Occipital lobe (tissue), 2 donors: ENCODE data around the gene MED27. TPM values are rescaled to one million over a fixed set of nuclear protein-coding genes. Genes with fewer than 3 reads are reported as not detected.

Source experiments
- DNase-seq: peaks from one replicate; lab custom pipeline; 2025; lab: John Stamatoyannopoulos, UW
- total RNA-seq: library from RNA; depleted of rRNA; stranded (reverse); fragments of >200 nt; gene quantifications from one replicate; pipeline ENCODE4 v1.2.3, GENCODE V29; 2014

MED27 gene
- total RNA-seq, 1 donor from 2014 or later, result 11.5 TPM

DNA sequence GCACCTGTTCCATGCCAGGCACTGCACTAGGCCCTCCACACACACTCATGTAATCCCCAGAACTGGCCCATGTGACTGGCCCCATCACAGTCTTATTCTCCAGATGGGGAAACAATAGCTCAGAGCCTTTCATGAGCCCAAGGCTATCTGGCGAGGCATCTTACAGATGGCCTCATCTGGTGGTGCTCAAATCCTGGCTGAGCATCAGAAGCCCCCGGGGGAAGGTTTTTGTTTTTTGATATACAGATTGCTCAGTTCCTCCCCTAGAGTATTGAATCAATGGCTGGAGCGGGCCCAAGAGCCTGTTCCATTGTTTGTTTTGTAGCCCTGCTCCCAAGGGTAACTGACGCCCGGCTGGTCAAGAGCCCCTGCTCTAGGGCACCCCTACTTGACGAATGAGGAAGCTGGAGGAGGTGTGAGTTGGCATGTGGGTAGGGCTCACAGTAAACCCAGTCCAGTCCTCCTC is 194.5 kb downstream of the MED27 start:
- DNase-seq, result no peak

- DNase-seq, result no peak
Measured at GRCh38 chr9:131884222-131884621, 195.4 kb downstream of the MED27 start.

DNA sequence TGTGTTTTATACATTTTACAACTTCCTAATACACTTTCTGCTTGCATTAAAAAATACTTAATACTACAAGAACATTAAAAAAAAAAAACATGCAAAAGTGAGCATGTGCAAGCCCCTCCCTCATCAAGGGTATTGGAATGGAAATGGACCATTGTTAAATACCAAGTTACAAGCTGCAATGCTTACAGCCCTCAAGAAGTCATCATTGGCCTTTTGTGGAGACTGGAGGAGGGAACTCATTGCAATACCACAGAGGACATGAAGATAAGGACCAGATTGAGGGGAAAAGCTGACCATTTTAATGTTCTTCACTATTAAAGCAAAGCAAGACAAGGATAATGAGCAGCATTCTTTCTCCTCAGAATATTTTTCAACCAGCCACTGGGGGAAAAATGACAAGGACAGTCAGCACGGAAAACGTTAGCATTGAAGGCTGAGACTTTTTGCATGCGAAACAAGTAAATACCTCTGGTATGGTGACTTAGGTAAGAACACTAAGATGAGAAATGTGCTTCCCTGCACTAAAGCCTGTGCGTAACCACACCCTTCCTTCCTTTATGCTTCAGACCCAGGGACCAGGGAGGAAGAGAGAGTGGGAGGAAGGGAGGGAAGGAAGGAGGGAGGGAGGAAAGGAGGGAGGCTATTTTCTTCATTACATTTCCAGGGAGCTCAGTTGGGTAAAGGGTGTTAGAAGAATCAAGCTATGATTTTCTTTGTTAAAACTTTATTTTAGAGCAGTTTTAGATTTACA is 198.7 kb downstream of the MED27 start:
- no peak for DNase-seq

DNA sequence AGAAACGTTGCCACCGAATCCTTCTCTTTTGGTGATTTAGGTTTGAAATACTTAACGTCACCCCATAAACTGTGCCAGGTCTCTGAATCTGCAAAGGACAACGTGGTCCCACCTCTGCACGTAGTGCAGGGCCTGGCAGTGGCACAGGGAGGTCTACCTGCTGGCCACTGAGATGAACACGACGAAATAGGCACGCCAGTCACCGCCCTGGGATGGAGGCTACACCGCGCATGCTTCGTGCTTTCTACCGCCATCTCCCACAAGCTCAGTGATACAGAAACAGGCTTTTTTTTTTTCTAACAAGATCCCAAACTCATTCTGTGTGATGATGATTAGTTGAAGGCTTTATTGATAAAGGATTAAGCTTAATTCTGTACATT is 199.8 kb downstream of the MED27 start:
- DNase-seq, result no peak

GRCh38 chr9:131879181-131879910 is 200.3 kb downstream of the MED27 start:
- DNase-seq, result no peak

GRCh38 chr9:131876486-131876885 is 203.2 kb downstream of the MED27 start:
- DNase-seq, result no peak

GRCh38 chr9:131875828-131876485 is 203.7 kb downstream of the MED27 start:
- DNase-seq, result no peak

- no peak for DNase-seq
Measured at GRCh38 chr9:131874916-131875670, 204.6 kb downstream of the MED27 start.

DNA sequence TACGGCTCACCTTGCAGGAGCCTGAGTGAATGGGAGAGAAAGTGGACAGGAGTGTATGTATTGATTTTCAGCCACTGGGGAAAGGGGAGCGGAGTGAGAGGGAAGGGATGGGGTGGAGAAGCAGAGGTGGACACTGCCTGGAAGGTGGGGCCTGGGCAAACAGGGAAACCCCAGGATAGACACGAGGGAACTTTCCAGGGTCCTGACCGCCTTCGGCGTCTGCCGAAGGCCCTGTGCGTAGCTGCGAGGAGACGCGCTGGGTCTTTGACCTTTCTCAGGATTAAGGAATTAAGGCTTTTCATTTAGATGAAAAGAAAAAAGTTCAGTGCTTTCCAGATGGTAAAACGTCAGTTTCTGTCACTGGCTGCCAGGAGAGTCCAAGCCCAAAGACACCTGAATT is 205.2 kb downstream of the MED27 start:
- DNase-seq, result no peak

DNA sequence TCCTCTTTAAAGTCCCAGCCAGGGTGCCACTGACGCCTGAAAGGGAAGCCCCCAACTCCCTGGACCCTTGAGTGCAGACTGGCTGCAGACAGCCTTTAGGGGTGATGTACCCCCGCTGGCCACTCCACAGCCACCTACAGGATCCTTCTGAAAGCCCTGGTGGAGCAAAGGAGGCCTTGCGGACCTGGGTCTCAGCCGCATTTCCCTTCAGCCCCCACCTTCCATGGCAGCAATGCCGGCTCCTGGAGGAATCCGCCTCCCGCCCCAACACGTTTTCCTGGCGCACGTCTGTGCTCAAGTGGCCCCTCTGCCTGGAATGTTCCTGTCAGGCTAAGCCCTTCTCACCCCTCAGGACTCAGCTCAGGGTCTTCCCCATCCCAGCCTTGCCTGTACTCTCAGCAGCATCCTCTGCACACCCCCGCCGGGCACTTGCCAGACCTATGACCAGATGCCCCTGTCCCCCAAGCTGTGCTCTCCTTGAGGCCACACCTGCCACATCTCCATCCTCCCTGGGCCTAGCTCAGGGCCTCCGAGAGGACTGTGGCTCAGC is 205.7 kb downstream of the MED27 start:
- DNase-seq, result no peak

DNA sequence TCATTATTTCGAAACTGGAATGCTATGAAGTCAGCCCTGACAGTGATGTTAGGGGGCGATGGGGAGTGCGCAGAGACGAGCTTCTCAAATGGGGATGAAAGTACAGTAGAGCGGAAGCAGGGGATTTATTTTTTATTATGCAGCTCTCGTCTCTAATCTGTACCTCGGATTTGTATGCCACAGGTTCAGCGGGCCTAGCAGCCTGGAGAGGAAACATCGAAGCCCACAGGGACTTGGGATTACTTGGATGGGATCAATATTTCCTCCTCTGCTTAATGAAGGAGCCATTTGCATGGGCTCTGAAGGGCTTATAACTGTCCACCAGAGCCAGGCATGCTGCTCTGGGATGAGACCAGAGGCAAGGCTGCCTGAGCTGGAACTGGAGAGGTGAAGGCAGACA is 206.3 kb downstream of the MED27 start:
- DNase-seq, result no peak

DNA sequence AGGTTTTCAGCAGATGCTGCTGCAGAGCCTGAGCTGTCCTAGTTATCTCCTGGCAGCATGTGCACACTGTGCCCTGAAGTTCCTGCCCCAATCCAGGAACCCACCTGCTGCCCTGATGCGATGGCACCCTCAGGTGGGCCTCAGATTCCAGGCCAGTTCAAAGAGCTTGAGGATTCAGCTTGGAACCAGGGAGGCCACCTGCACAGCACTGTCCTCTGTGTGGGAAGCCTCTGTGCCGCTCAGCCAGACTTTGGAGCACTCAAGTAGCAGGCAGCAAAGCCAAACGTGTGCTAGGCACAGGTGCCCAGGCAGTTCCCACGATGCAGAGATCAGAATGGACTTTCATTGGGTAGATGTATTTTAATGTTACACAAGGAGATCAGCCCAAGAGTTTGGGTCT is 207.0 kb downstream of the MED27 start:
- no peak for DNase-seq

- no peak for DNase-seq
Measured at GRCh38 chr9:131872006-131872405, 207.7 kb downstream of the MED27 start.

DNA sequence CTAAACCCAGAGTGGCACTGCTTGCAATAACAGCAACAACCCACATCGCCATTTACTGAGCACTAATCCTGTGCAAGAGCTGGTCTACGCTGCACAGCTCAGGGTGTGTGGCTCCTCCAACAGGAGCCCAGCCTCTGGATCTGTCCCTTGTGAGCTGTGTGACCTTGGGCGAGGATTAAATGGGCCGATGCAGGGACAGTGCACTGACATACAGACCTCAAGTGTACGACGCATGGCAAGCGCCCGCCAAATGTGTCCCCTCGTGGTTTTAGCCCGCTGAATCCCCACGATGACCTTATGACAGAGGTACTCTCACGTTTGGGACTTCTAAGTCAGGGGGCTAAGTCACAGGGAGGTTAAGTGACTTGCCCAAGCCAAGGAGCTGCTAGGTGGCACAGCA is 209.5 kb downstream of the MED27 start:
- DNase-seq, result no peak

DNA sequence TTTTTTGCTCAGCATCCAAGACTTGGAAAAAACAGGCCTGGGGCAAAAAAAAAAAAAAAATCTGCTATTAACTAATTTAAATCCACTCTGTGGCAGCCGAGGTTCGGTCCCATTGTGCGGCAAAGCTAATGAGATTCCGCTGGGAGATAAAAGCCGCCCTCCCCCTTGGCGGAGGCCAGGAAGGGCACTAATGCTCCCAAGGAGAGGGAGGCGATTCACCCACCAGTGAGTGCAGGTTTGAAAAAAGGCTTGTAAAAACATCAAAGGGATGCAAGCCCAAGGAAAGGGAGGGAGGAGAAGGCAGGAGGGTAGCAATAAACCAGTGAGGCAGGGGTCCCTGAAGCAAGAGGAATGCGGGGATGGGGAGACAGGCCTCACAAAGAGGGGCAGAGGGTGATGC is 210.3 kb downstream of the MED27 start:
- no peak for DNase-seq

GRCh38 chr9:131868766-131869165 is 210.9 kb downstream of the MED27 start:
- DNase-seq, result no peak

GRCh38 chr9:131867611-131868192 is 212.0 kb downstream of the MED27 start:
- DNase-seq, result no peak

GRCh38 chr9:131865446-131866195 is 214.0 kb downstream of the MED27 start:
- DNase-seq, result no peak

DNA sequence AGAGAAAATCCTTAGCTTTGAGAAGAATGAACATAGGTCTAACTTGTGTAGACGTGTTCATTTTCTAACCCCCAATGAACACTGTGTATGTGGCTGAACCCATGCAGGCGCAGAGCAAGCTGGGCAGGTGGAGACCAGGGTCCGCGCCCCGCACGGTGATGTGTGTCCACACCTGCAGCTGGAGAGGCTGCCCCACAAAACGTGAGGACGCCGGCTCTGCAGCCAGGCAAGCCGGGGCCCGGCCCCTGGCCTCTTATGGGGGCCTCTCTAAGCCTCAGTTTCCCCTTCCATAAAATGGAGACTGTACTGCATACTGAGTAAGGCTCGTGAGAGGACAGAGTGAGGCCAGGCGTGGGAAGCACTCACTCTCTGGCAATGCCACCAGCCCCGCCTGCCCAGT is 215.1 kb downstream of the MED27 start:
- no peak for DNase-seq

DNA sequence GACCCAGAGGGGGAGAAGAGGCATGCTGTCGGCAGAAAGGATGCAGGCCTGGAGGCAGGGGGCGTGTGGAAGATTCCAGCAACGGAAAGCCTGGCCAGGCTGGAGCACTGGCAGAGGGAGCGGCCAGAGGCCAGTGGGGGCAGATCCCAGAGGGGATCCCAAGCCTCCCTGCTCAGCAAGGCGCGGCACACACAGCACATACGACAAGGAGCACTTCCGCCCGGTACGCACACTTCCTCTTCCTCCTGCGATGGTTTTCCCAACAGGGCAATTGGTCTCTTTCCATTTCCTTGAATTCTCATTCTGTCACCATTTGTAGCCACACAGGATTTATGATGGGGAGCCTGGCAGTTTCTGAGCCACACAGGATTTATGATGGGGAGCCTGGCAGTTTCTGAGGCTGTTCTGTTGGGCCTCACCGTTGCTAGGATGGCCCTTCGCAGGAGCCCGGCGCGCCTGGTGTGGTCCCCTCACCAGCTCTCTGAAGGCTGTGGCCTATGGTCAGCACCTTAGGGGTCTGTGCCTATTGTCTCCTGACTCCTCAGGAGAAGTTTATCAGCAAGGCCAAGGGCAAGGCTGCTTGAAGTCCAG is 216.3 kb downstream of the MED27 start:
- no peak for DNase-seq
